GM23338 (cell line): Measurements from ENCODE around the gene FAM53B.

Experiments used
- EZH2 ChIP-seq: fragments of 200-600 bp; sonication (generic); IDR thresholded peaks from one replicate; pipeline ENCODE4 v1.8.0; 2017; ENCODE audit warnings: antibody characterized with exemption, mild to moderate bottlenecking, low read depth; ENCODE audit not compliant: unreplicated experiment
- POLR2AphosphoS5 ChIP-seq: IDR thresholded peaks from 2 replicates; pipeline ENCODE4 v1.6.1; 2016; ENCODE audit warnings: antibody characterized with exemption, low read depth
- ZNF114 ChIP-seq: fragments of 250-450 bp; sonication (Bioruptor Pico); IDR thresholded peaks from 2 replicates; pipeline ENCODE4 v1.5.0; 2020; ENCODE audit warnings: mild to moderate bottlenecking, moderate library complexity
- TF ChIP-seq, protein P1 (sequence below), 2 experiments: fragments of 200-600 bp in 1 of 2; sonication (generic) in 1 of 2; conservative IDR thresholded peaks; 2 replicates each; pipeline versions ENCODE4 v1.5.1 to v1.6.1; 2016 to 2017; ENCODE audit warnings: antibody characterized with exemption in 2 of 2, low read depth in 2 of 2, mild to moderate bottlenecking in 2 of 2, moderate library complexity in 1 of 2
- TF ChIP-seq, protein P2 (sequence below): IDR thresholded peaks from one replicate; pipeline ENCODE4 v1.6.1; 2018; ENCODE audit warnings: antibody characterized with exemption; ENCODE audit not compliant: unreplicated experiment

DNA sequence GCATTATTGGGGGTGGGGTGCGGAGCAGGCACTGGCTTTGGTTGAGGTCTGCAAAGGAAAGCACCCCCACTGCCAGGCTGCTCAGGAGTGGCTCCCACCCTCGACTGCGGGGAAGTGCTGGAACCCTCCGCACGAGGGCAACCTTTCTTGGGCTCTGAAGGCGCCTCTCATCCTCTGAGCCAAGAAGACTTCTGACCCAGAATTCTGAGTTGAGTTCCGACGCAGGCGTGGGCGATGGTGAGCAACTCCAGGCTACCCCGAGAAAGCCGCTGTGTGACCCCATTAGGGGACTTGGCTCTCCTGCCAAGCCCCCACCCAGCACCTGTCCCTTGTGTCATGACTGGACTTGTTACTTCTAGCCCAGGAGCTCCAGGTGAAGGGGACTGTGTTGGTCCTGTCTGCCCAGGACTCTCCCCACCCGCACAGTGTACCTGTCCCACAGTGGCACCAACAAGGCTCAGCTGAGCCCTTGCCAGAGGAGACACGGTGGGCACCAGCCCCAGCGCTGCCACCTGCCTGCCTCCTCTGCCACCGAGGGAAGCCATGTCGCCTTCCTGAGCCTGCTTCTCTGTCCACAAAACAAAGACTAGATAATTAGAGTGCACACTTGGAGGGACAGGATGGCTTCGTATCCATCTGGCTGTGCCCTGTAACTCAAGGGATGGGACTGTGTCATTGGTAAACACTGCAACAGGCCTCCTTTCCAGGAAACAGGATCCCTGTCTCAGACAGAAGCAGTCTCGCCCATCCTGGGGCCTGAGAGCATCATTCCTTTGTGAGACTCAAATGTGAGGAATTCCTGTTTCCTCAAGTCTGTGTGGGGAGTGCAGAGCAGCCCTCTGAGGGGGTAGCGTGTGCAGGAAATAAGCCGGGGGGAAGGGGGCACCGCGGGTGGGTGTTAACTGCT, 153.7 kb downstream of the FAM53B start:
- TF ChIP-seq EZH2: no peak
- TF ChIP-seq, protein P1, sequence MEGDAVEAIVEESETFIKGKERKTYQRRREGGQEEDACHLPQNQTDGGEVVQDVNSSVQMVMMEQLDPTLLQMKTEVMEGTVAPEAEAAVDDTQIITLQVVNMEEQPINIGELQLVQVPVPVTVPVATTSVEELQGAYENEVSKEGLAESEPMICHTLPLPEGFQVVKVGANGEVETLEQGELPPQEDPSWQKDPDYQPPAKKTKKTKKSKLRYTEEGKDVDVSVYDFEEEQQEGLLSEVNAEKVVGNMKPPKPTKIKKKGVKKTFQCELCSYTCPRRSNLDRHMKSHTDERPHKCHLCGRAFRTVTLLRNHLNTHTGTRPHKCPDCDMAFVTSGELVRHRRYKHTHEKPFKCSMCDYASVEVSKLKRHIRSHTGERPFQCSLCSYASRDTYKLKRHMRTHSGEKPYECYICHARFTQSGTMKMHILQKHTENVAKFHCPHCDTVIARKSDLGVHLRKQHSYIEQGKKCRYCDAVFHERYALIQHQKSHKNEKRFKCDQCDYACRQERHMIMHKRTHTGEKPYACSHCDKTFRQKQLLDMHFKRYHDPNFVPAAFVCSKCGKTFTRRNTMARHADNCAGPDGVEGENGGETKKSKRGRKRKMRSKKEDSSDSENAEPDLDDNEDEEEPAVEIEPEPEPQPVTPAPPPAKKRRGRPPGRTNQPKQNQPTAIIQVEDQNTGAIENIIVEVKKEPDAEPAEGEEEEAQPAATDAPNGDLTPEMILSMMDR (conservative IDR thresholded peaks at IDR 0.05; ENCODE audit: low read depth in 2 of 2): no peak
- no peak for TF ChIP-seq ZNF114 (CRISPR knock-in tag)
- TF ChIP-seq, protein P2, sequence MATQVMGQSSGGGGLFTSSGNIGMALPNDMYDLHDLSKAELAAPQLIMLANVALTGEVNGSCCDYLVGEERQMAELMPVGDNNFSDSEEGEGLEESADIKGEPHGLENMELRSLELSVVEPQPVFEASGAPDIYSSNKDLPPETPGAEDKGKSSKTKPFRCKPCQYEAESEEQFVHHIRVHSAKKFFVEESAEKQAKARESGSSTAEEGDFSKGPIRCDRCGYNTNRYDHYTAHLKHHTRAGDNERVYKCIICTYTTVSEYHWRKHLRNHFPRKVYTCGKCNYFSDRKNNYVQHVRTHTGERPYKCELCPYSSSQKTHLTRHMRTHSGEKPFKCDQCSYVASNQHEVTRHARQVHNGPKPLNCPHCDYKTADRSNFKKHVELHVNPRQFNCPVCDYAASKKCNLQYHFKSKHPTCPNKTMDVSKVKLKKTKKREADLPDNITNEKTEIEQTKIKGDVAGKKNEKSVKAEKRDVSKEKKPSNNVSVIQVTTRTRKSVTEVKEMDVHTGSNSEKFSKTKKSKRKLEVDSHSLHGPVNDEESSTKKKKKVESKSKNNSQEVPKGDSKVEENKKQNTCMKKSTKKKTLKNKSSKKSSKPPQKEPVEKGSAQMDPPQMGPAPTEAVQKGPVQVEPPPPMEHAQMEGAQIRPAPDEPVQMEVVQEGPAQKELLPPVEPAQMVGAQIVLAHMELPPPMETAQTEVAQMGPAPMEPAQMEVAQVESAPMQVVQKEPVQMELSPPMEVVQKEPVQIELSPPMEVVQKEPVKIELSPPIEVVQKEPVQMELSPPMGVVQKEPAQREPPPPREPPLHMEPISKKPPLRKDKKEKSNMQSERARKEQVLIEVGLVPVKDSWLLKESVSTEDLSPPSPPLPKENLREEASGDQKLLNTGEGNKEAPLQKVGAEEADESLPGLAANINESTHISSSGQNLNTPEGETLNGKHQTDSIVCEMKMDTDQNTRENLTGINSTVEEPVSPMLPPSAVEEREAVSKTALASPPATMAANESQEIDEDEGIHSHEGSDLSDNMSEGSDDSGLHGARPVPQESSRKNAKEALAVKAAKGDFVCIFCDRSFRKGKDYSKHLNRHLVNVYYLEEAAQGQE: no peak
- no peak for TF ChIP-seq POLR2AphosphoS5
